ENCODE results near the gene NAA50. TPM values are rescaled to one million over a fixed set of nuclear protein-coding genes. Genes with fewer than 3 reads are reported as not detected.

NAA50 gene
- total RNA-seq, 1 experiment from 2014 or later: 268 TPM

Other genes starting within 250 kb of the NAA50 start
- 24.8 and 27.9 TPM in 2 replicates for gene SPICE1, start 231.1 kb downstream of the NAA50 start, total RNA-seq (2021)
- not detected in 2 replicates for gene SIDT1, start 213.7 kb downstream of the NAA50 start, total RNA-seq (2021)
- 9.7 and 12.1 TPM in 2 replicates for gene USF3, start 49.6 kb downstream of the NAA50 start, total RNA-seq (2021)
- 69.3 and 69.4 TPM in 2 replicates for gene ATP6V1A, start 786 bp upstream of the NAA50 start, total RNA-seq (2021)
- 3.1 and 4.5 TPM in 2 replicates for gene GRAMD1C, start 92.5 kb upstream of the NAA50 start, total RNA-seq (2021)
- gene ZDHHC23, start 201.8 kb upstream of the NAA50 start, total RNA-seq (2021): 0.74 and 1.1 TPM in 2 replicates